ENCODE measurements around the gene ZNF331.

Gene ZNF331

GRCh38 chr19:53520163-53520546 lies 17.8 kb upstream of the ZNF331 start:
- Histone ChIP-seq H3K4me2 (ENCODE audit: low read length) (peak overlapping the region; percentile 76), H3K4me1 (ENCODE audit: low read length) (0 out of 2 replicates have a peak, but pooled peaks cover 3% of the 10 kb centered on the region), H4K20me1 (ENCODE audit: insufficient read depth, low read length) (no peaks in the 10 kb centered on the region), H3K27me3 (ENCODE audit: low read depth, low read length) (no peaks in the 10 kb centered on the region), H3K27ac (ENCODE audit: low read length) (no peak overlapping the region), H2AFZ (ENCODE audit: low read depth, low read length) (peak overlapping the region; percentile 95), H3K36me3 (replicated peaks; ENCODE audit: low read depth, low read length) (no peaks in the 10 kb centered on the region), H3K4me3 (ENCODE audit: low read length) (peak overlapping the region; percentile 96), H3K79me2 (ENCODE audit: low read length) (peaks cover 10% of the 10 kb centered on the region; the same call in 1 of the 2 replicates), H3K9ac (ENCODE audit: low read length) (no peak overlapping the region), H3K9me3 (ENCODE audit: insufficient read depth, low read length) (peaks cover 13% of the 10 kb centered on the region)
- no peak for TF ChIP-seq EZH2phosphoT487 (IDR thresholded peaks at IDR 0.05; ENCODE audit: low read depth)
- TF ChIP-seq, protein P1, sequence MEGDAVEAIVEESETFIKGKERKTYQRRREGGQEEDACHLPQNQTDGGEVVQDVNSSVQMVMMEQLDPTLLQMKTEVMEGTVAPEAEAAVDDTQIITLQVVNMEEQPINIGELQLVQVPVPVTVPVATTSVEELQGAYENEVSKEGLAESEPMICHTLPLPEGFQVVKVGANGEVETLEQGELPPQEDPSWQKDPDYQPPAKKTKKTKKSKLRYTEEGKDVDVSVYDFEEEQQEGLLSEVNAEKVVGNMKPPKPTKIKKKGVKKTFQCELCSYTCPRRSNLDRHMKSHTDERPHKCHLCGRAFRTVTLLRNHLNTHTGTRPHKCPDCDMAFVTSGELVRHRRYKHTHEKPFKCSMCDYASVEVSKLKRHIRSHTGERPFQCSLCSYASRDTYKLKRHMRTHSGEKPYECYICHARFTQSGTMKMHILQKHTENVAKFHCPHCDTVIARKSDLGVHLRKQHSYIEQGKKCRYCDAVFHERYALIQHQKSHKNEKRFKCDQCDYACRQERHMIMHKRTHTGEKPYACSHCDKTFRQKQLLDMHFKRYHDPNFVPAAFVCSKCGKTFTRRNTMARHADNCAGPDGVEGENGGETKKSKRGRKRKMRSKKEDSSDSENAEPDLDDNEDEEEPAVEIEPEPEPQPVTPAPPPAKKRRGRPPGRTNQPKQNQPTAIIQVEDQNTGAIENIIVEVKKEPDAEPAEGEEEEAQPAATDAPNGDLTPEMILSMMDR (IDR thresholded peaks at IDR 0.05; ENCODE audit: low read depth, low read length): no peak

- Histone ChIP-seq H3K4me2 (ENCODE audit: low read length) (peak overlapping the region; percentile 76), H2AFZ (ENCODE audit: low read depth, low read length) (peak overlapping the region; percentile 96), H3K4me1 (ENCODE audit: low read length) (0 out of 2 replicates have a peak, but pooled peaks cover 3% of the 10 kb centered on the region), H4K20me1 (ENCODE audit: insufficient read depth, low read length) (no peaks in the 10 kb centered on the region), H3K27ac (ENCODE audit: low read length) (no peak overlapping the region), H3K79me2 (ENCODE audit: low read length) (peaks cover 10% of the 10 kb centered on the region; the same call in 1 of the 2 replicates), H3K27me3 (ENCODE audit: low read depth, low read length) (no peaks in the 10 kb centered on the region), H3K9ac (ENCODE audit: low read length) (peak overlapping the region; percentile 64), H3K9me3 (ENCODE audit: insufficient read depth, low read length) (peaks cover 11% of the 10 kb centered on the region), H3K36me3 (replicated peaks; ENCODE audit: low read depth, low read length) (peaks cover 3% of the 10 kb centered on the region), H3K4me3 (ENCODE audit: low read length) (peak overlapping the region; percentile 96)
- TF ChIP-seq EZH2phosphoT487 (IDR thresholded peaks at IDR 0.05; ENCODE audit: low read depth): no peak
- TF ChIP-seq, protein P1 (IDR thresholded peaks at IDR 0.05; ENCODE audit: low read depth, low read length): no peak
Measured at GRCh38 chr19:53520547-53521372, 17.2 kb upstream of the ZNF331 start.

DNA sequence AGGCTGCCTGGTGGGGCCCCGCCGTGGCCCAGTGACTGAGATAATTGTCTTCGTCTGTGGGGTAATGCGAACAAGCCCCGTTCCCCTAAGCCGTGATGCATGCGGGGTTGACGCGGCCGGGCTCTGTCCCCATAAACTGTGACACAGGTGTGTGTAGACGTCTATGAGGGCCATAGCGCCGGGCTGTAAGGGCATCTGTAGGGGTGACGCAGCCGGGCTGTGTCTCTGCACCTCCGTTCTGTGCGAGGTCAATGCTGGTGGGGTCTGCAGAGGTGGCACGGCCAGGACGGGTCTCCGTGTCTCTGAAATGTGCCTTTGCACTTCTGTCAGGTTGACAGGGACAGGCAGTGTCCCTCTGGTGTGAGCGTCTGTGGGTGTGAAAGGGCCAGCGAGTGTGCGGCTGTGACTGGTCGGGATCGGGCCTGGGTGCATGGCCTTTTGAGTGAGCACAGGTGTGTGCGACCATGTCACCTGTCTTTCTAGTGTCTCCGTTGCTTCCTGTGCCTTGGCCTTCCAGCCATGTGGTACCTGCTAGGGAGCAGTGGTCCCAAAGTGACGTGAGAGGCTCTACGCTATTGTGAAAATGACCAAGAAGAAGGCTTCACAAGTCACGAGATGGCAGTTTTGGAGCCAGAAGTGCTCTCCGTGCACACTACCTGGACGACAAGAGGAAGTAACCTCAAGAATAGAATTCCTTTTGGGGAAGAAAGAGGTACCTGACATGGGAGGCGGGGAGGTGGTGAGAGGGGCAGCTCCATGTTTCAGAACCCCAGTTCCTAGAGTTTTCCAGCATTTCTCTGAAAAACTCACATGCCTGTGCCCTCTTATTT lies 16.4 kb upstream of the ZNF331 start:
- peaks cover 8% of the 10 kb centered on the region for H3K9me3 ChIP-seq (ENCODE audit: insufficient read depth, low read length)

More for the DNA sequence above, 16.4 kb upstream of the ZNF331 start:
- Histone ChIP-seq H3K79me2 (ENCODE audit: low read length) (peaks cover 10% of the 10 kb centered on the region; the same call in 1 of the 2 replicates), H3K4me1 (ENCODE audit: low read length) (0 out of 2 replicates have a peak, but pooled peaks cover 3% of the 10 kb centered on the region), H3K36me3 (replicated peaks; ENCODE audit: low read depth, low read length) (peaks cover 7% of the 10 kb centered on the region), H4K20me1 (ENCODE audit: insufficient read depth, low read length) (no peaks in the 10 kb centered on the region), H3K27me3 (ENCODE audit: low read depth, low read length) (no peaks in the 10 kb centered on the region), H3K4me2 (ENCODE audit: low read length) (peak overlapping the region; percentile 76), H2AFZ (ENCODE audit: low read depth, low read length) (no peak overlapping the region; the same call in 1 of the 2 replicates), H3K4me3 (ENCODE audit: low read length) (peak overlapping the region; percentile 96), H3K9ac (ENCODE audit: low read length) (peak overlapping the region; percentile 64), H3K27ac (ENCODE audit: low read length) (no peak overlapping the region)
- TF ChIP-seq, protein P1 (IDR thresholded peaks at IDR 0.05; ENCODE audit: low read depth, low read length): no peak
- TF ChIP-seq EZH2phosphoT487 (IDR thresholded peaks at IDR 0.05; ENCODE audit: low read depth): no peak
